GM20000 (cell line): Measurements from ENCODE around the gene MAP3K4.

Experiments used
- DNase-seq: peaks from one replicate; pipeline ENCODE4 v3.0.0; 2012; ENCODE audit warnings: low spot score
- CTCF ChIP-seq: IDR thresholded peaks from 2 replicates; pipeline ENCODE4 v1.5.1; 2012; ENCODE audit warnings: mild to moderate bottlenecking, control low read depth; ENCODE audit errors: extremely low read depth, missing control alignments

The MAP3K4 gene

DNA sequence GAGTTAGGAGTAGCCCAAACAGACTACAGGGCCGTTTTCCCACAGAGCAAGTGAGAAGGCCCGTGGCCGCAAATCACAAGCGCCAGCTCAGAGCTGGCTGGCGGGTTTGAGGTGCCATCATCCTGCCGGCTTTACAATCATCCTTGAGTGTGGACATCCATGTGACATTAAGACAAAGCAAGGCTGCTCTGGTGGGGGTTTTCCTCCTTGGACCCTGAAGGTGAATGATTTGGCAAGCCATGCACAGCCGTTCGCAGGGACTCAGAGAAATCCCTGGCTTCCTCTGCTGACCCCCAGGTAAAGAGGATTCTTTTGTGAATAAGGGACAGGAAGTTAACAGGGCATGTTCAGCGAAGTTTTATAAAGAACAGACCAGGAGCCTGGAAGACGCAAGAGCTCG is 145.1 kb downstream of the MAP3K4 start:
- DNase-seq: no peak
- TF ChIP-seq CTCF: no peak

DNA sequence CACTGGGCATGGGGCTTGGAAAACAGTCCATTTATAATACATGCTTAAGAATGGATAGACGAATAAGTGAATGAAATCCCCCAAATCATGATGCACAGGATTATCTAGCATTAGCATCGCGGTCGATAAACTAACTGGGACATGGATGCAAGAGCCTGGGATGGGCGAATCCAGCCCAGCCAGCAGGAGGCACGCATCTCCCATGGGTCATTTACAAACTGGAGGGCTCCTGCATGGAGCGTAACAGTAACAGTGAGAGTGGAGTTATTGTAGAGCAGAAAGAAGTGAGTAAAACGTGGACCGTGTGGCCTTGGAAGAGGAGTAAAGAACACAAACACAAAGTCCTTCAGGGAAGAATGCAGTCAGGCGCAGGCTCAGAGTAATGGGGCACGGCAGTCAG is 145.8 kb downstream of the MAP3K4 start:
- TF ChIP-seq CTCF: no peak
- no peak for DNase-seq

- no peak for TF ChIP-seq CTCF
- DNase-seq: no peak
Observed at GRCh38 chr6:161137839-161138542, 146.4 kb downstream of the MAP3K4 start.

DNA sequence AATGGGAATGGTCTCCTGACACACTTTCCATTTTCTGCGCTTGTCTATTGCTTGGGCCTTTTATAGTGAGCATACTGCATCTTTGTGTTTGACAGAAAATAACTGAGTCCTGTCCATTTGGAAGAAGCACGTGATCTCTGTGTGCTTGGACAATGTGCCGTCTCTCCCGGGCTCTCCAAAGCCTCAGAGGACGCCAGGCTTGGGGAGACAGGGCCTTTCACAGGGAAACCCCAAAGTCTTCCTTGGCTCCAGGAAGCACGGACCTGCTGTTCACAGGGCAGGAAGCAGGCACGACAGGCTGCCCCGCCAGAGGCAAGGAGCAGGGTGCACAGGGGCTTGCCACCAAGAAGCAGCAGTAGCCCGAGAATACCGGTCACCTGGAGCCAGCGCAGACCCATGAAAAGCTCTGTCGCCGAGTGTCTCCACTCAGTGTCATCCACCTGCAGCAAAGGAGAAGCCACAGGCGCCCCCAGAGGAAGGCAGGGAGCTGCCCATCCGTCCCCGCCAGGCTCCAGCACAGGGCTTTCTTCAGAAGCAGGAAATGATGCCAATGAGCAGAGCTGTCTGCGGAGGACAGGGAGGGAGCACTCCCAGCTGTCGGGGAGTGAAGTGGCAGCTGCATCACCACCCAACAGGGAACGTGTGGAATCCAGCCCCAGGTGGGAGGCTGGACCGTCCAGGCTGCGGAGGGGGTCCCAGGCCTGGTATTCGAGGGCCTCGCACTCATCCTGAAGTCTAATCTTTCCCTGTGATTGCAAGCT is 147.2 kb downstream of the MAP3K4 start:
- TF ChIP-seq CTCF: no peak
- no peak for DNase-seq

GRCh38 chr6:161139304-161139765 is 147.8 kb downstream of the MAP3K4 start:
- DNase-seq: no peak
- no peak for TF ChIP-seq CTCF

DNA sequence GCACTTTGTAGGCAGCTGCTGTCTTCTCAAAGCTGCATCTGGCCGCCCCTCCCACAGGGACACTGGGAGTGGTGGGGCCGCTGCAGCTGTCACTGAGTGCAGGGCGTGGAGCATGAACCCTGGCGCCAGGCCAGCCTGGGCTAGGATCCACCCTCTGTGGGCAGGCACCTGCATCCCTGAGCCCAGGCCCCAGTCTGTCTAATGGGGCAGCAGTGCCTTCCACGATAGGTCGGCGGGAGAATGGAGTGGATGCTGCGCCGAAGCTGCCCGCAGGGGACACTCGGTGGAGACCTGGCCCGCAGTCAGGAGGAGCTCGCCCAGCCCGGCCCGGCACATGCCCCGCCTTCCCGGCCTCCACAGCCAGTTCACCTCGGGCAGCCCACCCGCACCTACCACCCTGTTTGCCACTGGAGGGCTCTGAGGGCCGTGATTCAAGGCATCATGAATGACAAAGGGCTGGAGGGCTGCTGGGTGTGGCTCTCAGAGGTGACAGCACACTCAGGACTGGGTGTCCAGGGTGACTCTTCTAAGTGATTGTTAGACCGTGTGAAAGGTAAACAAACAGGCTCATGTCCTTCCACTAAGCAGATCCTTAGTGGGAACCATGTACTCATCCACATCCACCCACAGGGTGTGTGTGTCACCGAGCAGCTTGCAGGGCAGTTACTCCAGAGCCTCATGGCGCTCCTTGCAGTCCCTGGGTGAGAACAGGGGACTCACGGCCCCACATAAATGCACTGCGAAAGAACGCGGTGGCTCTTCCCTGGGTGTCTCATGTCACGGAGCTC is 148.4 kb downstream of the MAP3K4 start:
- TF ChIP-seq CTCF: no peak
- no peak for DNase-seq

- DNase-seq: no peak
- TF ChIP-seq CTCF: no peak
Observed at GRCh38 chr6:161140554-161140875, 148.9 kb downstream of the MAP3K4 start.
